A673 (cell line): ENCODE results near the gene SH3PXD2B.

ENCODE experiments used
- EZH2 ChIP-seq: fragments of 200-600 bp; sonication (generic); IDR thresholded peaks from 2 replicates; pipeline ENCODE4 v1.6.1; 2017; ENCODE audit warnings: borderline replicate concordance, low read depth, mild to moderate bottlenecking, mixed read lengths, antibody characterized with exemption, low read length; ENCODE audit not compliant: poor library complexity, severe bottlenecking
- TF ChIP-seq, protein P1 (sequence below): fragments of 300-800, 200-600 bp; sonication (generic); conservative IDR thresholded peaks from 2 replicates; pipeline ENCODE4 v1.5.1; 2017; ENCODE audit warnings: low read depth, mild to moderate bottlenecking, antibody characterized with exemption, low read length, moderate library complexity, mixed read lengths

DNA sequence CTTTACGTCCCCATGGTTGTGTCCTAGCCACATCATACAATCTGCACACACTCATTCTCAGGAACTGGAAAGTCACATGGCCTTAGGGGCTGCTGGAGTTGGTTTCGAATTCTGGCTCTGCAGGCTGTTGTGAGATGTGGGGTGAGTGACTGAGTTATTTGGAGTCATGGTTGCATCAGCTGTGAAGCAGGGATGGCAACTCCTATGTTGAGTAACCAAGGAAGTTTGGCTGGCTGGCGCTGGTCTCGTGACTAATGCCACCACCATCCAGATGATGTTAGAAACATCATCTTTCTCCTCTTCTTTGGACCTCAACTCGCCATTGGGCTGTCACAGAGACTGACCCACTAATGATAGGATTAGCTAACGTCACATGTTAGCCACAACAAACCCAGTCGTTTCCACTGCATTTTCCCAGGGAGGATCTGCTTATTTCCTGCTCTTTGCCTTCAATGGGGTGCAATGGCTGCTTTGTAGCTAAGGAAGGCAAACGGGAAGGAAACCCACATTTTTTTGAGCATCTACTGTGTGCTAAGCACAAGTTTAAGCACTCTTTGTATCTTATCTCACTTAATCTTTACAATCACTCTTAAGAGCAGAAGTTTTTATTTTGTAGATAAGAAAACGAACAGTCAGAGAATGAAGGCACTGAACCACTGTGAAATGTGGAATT, 92.6 kb downstream of the SH3PXD2B start:
- no peak for TF ChIP-seq EZH2
- TF ChIP-seq, protein P1, sequence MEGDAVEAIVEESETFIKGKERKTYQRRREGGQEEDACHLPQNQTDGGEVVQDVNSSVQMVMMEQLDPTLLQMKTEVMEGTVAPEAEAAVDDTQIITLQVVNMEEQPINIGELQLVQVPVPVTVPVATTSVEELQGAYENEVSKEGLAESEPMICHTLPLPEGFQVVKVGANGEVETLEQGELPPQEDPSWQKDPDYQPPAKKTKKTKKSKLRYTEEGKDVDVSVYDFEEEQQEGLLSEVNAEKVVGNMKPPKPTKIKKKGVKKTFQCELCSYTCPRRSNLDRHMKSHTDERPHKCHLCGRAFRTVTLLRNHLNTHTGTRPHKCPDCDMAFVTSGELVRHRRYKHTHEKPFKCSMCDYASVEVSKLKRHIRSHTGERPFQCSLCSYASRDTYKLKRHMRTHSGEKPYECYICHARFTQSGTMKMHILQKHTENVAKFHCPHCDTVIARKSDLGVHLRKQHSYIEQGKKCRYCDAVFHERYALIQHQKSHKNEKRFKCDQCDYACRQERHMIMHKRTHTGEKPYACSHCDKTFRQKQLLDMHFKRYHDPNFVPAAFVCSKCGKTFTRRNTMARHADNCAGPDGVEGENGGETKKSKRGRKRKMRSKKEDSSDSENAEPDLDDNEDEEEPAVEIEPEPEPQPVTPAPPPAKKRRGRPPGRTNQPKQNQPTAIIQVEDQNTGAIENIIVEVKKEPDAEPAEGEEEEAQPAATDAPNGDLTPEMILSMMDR, result no peak
